BLaER1 (cell line): ENCODE results near the gene MLIP.
"Not testable (repeated sequence)": the region's sequence is repeated elsewhere in the genome, so short reads cannot be mapped to it uniquely, and the experiment has no call there.

Source experiments
- H3K27ac ChIP-seq: shearing (Covaris generic); formaldehyde crosslinking; 2 replicates; pipeline ENCODE4 v1.8.1; 2022
- H3K27me3 ChIP-seq: shearing (Covaris generic); formaldehyde crosslinking; 2 replicates; pipeline ENCODE4 v1.8.1; 2022
- H3K36me3 ChIP-seq: shearing (Covaris generic); formaldehyde crosslinking; 2 replicates; pipeline ENCODE4 v1.8.1; 2022
- H3K4me1 ChIP-seq: shearing (Covaris generic); formaldehyde crosslinking; 2 replicates; pipeline ENCODE4 v1.8.1; 2022
- H3K4me2 ChIP-seq: shearing (Covaris generic); formaldehyde crosslinking; 2 replicates; pipeline ENCODE4 v1.8.1; 2022
- H3K4me3 ChIP-seq: shearing (Covaris generic); formaldehyde crosslinking; 2 replicates; pipeline ENCODE4 v1.8.1; 2022
- H3K9ac ChIP-seq: shearing (Covaris generic); formaldehyde crosslinking; 2 replicates; pipeline ENCODE4 v1.8.1; 2022
- H3K9me3 ChIP-seq: shearing (Covaris generic); formaldehyde crosslinking; 2 replicates; pipeline ENCODE4 v1.8.1; 2022
- H4K20me1 ChIP-seq: shearing (Covaris generic); formaldehyde crosslinking; 2 replicates; pipeline ENCODE4 v1.8.1; 2022
- Cebpa-rat ChIP-seq: shearing (Covaris generic); IDR thresholded peaks from 2 replicates; pipeline ENCODE4 v1.8.1; 2022

MLIP gene

GRCh38 chr6:54111341-54112045 lies at the start of gene MLIP:
Gene MLIP, plus strand, starts transcription at chr6:54111443. Its CDS starts 37 bp downstream, at chr6:54111480.
- no peaks in the 10 kb centered on the region for H3K36me3 ChIP-seq
- H4K20me1 ChIP-seq: no peaks in the 10 kb centered on the region
- no peaks in the 10 kb centered on the region for H3K27me3 ChIP-seq
- no peak within 1 kb of the TSS for H3K4me3 ChIP-seq
- no peaks in the 10 kb centered on the region for H3K4me1 ChIP-seq
- no peak within 1 kb of the TSS for H3K4me2 ChIP-seq
- H3K9ac ChIP-seq: no peak within 1 kb of the TSS
- no peak within 1 kb of the TSS for H3K27ac ChIP-seq
- no peak for TF ChIP-seq Cebpa-rat
- no peaks in the 10 kb centered on the region for H3K9me3 ChIP-seq

GRCh38 chr6:54063228-54063539 lies 48.1 kb upstream of the MLIP start:
- no peak for TF ChIP-seq Cebpa-rat
- Histone ChIP-seq H3K9ac (no peak overlapping the region), H3K4me1 (peaks cover 10% of the 10 kb centered on the region), H3K4me2 (no peak overlapping the region), H3K27ac (no peak overlapping the region), H3K4me3 (no peak overlapping the region), H3K9me3 (no peaks in the 10 kb centered on the region), H3K36me3 (no peaks in the 10 kb centered on the region), H3K27me3 (no peaks in the 10 kb centered on the region), H4K20me1 (no peaks in the 10 kb centered on the region)

GRCh38 chr6:54068694-54069093 lies 42.5 kb upstream of the MLIP start:
- Histone ChIP-seq H3K36me3 (no peaks in the 10 kb centered on the region), H3K4me3 (no peak overlapping the region), H3K27me3 (no peaks in the 10 kb centered on the region), H3K4me2 (no peak overlapping the region), H3K4me1 (no peaks in the 10 kb centered on the region), H3K9ac (no peak overlapping the region), H3K27ac (no peak overlapping the region), H3K9me3 (no peaks in the 10 kb centered on the region), H4K20me1 (no peaks in the 10 kb centered on the region)
- no peak for TF ChIP-seq Cebpa-rat

- no peaks in the 10 kb centered on the region for H3K27me3 ChIP-seq
- H4K20me1 ChIP-seq: no peaks in the 10 kb centered on the region
- no peak overlapping the region for H3K4me3 ChIP-seq
- no peak overlapping the region for H3K4me2 ChIP-seq
- TF ChIP-seq Cebpa-rat: no peak
- H3K4me1 ChIP-seq: no peaks in the 10 kb centered on the region
- H3K9me3 ChIP-seq: no peaks in the 10 kb centered on the region
- no peak overlapping the region for H3K27ac ChIP-seq
- H3K36me3 ChIP-seq: no peaks in the 10 kb centered on the region
- no peak overlapping the region for H3K9ac ChIP-seq
Observed at GRCh38 chr6:54070025-54070424, 41.2 kb upstream of the MLIP start.

- H4K20me1 ChIP-seq: no peaks in the 10 kb centered on the region
- H3K9ac ChIP-seq: no peak overlapping the region
- H3K4me2 ChIP-seq: no peak overlapping the region
- no peaks in the 10 kb centered on the region for H3K4me1 ChIP-seq
- no peak overlapping the region for H3K27ac ChIP-seq
- no peaks in the 10 kb centered on the region for H3K9me3 ChIP-seq
- H3K4me3 ChIP-seq: no peak overlapping the region
- H3K27me3 ChIP-seq: no peaks in the 10 kb centered on the region
- no peak for TF ChIP-seq Cebpa-rat
- H3K36me3 ChIP-seq: no peaks in the 10 kb centered on the region
Observed at GRCh38 chr6:54071821-54072340, 39.4 kb upstream of the MLIP start.

GRCh38 chr6:54072635-54073313 lies 38.5 kb upstream of the MLIP start:
- Histone ChIP-seq H3K27ac (no peak overlapping the region), H3K4me1 (no peaks in the 10 kb centered on the region), H3K27me3 (no peaks in the 10 kb centered on the region), H3K36me3 (no peaks in the 10 kb centered on the region), H4K20me1 (no peaks in the 10 kb centered on the region), H3K9me3 (no peaks in the 10 kb centered on the region), H3K4me3 (no peak overlapping the region), H3K4me2 (no peak overlapping the region), H3K9ac (no peak overlapping the region)
- TF ChIP-seq Cebpa-rat: no peak

- H3K4me1 ChIP-seq: no peaks in the 10 kb centered on the region
- H3K36me3 ChIP-seq: no peaks in the 10 kb centered on the region
- TF ChIP-seq Cebpa-rat: no peak
- no peak overlapping the region for H3K27ac ChIP-seq
- no peaks in the 10 kb centered on the region for H3K9me3 ChIP-seq
- no peak overlapping the region for H3K4me3 ChIP-seq
- no peak overlapping the region for H3K4me2 ChIP-seq
- no peaks in the 10 kb centered on the region for H4K20me1 ChIP-seq
- no peak overlapping the region for H3K9ac ChIP-seq
- H3K27me3 ChIP-seq: no peaks in the 10 kb centered on the region
Observed at GRCh38 chr6:54073487-54073886, 37.8 kb upstream of the MLIP start.

- H3K4me2 ChIP-seq: no peak overlapping the region
- H3K4me1 ChIP-seq: no peaks in the 10 kb centered on the region
- H3K36me3 ChIP-seq: no peaks in the 10 kb centered on the region
- H3K9ac ChIP-seq: no peak overlapping the region
- no peak for TF ChIP-seq Cebpa-rat
- no peaks in the 10 kb centered on the region for H3K27me3 ChIP-seq
- H3K9me3 ChIP-seq: no peaks in the 10 kb centered on the region
- no peaks in the 10 kb centered on the region for H4K20me1 ChIP-seq
- H3K4me3 ChIP-seq: no peak overlapping the region
- H3K27ac ChIP-seq: no peak overlapping the region
Observed at GRCh38 chr6:54074109-54074508, 37.1 kb upstream of the MLIP start.

- no peak for TF ChIP-seq Cebpa-rat
- no peaks in the 10 kb centered on the region for H3K36me3 ChIP-seq
- H3K9ac ChIP-seq: no peak overlapping the region
- no peak overlapping the region for H3K4me3 ChIP-seq
- H3K27ac ChIP-seq: no peak overlapping the region
- no peaks in the 10 kb centered on the region for H3K4me1 ChIP-seq
- no peaks in the 10 kb centered on the region for H3K9me3 ChIP-seq
- no peaks in the 10 kb centered on the region for H4K20me1 ChIP-seq
- H3K27me3 ChIP-seq: no peaks in the 10 kb centered on the region
- H3K4me2 ChIP-seq: no peak overlapping the region
Observed at GRCh38 chr6:54074578-54075195, 36.6 kb upstream of the MLIP start.

- no peaks in the 10 kb centered on the region for H3K9me3 ChIP-seq
- no peak overlapping the region for H3K27ac ChIP-seq
- no peak overlapping the region for H3K9ac ChIP-seq
- no peaks in the 10 kb centered on the region for H3K4me1 ChIP-seq
- no peak overlapping the region for H3K4me2 ChIP-seq
- no peak for TF ChIP-seq Cebpa-rat
- no peaks in the 10 kb centered on the region for H4K20me1 ChIP-seq
- no peaks in the 10 kb centered on the region for H3K27me3 ChIP-seq
- no peaks in the 10 kb centered on the region for H3K36me3 ChIP-seq
- no peak overlapping the region for H3K4me3 ChIP-seq
Observed at GRCh38 chr6:54076159-54076789, 35.0 kb upstream of the MLIP start.

- H3K4me1 ChIP-seq, H3K4me3 ChIP-seq, H3K9ac ChIP-seq, H3K9me3 ChIP-seq, H3K36me3 ChIP-seq, H3K27ac ChIP-seq, H4K20me1 ChIP-seq, H3K27me3 ChIP-seq, H3K4me2 ChIP-seq: not testable (repeated sequence)
Observed at GRCh38 chr6:54081499-54081898, 29.7 kb upstream of the MLIP start.
